GM18867 (cell line): ENCODE data around the gene PAK4.

Experiments
- ATAC-seq: cut with Tn5 transposase; IDR thresholded peaks from one replicate; pipeline ENCODE4 v1.9.1; 2021; ENCODE audit warnings: mild to moderate bottlenecking, moderate library complexity; ENCODE audit not compliant: unreplicated experiment

Gene PAK4

GRCh38 chr19:39162441-39163043 is 37.0 kb downstream of the PAK4 start:
- ATAC-seq, result no peak

DNA sequence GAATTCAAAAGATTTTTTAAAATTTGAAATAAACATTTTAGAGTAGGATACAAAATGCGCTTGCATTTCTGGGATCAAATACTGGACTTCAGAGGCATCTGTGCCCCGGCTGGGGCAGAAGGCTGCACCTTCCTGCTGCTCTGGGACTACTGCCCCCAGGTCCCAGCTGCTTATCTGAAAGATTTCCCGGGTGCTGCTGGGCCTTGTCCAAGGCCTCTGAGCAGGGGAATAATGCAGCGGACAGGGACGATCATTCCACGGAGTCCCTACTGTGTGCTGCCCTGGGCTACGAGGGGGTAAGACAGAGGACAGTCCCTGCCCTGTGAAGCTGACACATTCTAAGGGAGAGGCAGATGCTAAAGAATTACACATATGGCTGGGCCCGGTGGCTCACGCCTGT is 38.0 kb downstream of the PAK4 start:
- ATAC-seq, result no peak

- no peak for ATAC-seq
Measured at GRCh38 chr19:39164289-39164688, 38.7 kb downstream of the PAK4 start.

DNA sequence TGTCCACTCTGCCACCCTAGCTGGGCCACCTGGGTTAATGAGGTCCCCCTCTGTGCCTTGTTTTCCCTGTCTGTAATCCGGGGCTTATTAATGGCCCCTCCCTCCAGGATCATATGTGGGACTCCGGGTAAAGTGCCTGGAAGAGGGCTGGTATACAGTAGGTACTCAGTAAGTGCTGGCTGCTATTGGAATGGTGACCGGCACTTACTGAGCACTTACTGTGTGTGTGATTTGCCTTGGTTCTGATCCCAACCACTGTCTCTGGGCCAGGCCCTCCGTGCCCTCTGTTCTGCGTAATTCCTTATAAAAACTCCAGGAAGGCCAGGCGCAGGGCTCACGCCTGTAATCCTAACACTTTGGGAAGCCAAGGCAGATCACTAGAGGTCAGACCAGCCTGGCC is 40.3 kb downstream of the PAK4 start:
- ATAC-seq, result no peak

- no peak for ATAC-seq
Measured at GRCh38 chr19:39166571-39167391, 41.2 kb downstream of the PAK4 start.

DNA sequence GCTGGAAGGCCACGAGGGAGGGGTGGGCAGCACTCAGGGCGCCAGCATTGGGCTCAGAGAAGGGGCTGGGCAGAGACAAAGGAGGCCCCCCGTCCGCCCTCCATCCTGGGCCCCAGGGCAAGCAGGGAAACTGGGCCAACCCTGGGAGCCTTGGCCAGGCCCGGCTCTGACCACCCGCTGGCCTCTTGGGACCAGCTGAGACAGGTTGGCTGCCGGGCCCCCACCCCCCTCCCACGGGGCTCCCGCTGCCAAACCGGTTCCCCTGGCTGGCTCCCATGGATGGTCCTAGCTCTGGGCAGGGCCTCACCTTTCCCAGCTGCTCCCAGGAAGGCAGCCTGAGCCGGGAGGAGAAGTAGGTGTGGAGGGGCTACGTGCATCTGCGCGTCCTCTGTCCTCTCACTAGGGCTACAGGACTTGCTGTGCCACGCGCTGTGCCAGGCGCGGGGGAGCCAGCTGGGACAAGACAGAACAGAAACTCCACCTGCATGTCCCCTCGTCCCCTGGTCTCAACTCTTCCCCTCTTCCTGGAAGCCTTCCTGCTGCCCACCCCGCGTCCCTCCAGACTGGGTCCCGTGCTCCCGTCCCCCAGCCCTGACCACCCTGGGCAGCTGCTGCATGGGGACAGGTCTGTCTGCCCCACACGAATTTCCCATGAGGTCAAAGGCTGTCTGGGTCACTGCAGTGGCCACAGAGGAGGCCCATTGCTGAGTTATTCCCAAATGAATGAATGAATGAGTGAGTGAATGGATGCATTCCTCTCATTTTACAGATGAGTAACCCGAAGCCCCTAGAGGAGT is 42.1 kb downstream of the PAK4 start:
- no peak for ATAC-seq

GRCh38 chr19:39168258-39169142 is 42.9 kb downstream of the PAK4 start:
- ATAC-seq, result no peak

DNA sequence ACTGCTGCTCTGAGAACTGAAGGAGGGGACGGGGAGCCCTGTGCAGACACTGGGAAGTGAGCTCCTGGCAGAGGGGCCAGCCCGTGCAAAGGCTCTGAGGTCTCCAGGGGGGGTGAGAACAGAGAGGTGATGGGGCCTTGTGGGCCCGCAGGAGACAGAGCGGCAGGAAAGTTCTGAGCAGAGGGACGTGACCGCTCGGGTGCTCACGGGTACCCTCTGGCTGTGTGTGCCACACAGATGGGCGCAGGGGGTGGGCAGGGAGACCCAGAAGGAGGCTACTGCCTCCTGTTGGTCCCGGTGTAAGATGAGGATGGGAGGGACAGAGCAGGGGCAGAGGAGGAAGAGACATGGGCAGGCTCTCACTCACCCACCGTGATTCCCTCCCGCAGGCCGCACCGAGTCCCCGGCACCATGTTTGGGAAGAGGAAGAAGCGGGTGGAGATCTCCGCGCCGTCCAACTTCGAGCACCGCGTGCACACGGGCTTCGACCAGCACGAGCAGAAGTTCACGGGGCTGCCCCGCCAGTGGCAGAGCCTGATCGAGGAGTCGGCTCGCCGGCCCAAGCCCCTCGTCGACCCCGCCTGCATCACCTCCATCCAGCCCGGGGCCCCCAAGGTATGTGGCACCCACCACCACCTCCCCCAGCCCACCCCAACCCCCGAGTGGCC is 43.7 kb downstream of the PAK4 start:
- no peak for ATAC-seq

DNA sequence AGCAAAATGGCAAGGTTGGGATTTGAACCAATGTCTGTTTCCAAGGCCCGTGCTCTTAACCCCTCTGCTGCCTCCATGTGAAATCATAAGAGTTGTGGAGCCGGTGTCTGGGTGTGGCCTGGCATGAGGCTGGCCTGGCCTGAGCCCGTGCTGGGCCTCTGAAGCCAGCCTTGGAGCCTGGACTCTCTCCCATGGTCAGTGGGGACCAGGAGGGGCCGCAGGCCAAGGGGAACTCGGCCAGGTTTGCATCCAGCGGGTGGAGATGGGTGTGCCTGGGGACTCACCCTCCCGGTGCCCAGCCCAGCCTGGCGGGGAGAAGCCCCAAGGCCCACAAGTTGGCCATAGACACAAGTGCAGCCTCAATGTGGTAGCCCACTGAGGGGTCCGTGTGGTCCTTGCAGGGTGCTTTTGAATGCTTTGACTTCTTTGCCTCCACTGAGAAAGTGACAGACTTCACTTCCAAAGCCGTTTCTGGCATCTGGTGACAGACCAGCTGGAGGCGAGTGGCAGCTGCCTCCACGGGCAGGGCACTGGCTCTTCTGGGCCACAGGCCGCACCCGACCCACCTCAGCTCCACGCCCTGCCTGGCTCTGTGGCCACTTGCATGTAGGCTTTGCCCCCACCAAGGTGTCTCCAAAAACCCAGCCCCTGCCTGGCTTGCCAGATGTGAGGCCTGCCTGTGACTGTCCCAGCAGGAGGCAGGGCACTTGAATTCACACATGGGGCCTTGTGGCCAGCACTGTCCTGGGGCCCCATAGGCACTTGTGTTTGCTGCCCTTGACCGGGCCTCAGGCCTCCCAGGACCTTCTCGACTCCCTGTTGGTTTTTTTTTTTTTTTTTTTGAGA is 45.0 kb downstream of the PAK4 start:
- no peak for ATAC-seq

- ATAC-seq, result no peak
Measured at GRCh38 chr19:39171479-39172465, 46.2 kb downstream of the PAK4 start.

GRCh38 chr19:39172700-39173501 is 47.3 kb downstream of the PAK4 start:
- no peak for ATAC-seq

- ATAC-seq, result no peak
Measured at GRCh38 chr19:39173502-39173991, 48.0 kb downstream of the PAK4 start.

- ATAC-seq, result no peak
Measured at GRCh38 chr19:39174142-39174541, 48.6 kb downstream of the PAK4 start.

DNA sequence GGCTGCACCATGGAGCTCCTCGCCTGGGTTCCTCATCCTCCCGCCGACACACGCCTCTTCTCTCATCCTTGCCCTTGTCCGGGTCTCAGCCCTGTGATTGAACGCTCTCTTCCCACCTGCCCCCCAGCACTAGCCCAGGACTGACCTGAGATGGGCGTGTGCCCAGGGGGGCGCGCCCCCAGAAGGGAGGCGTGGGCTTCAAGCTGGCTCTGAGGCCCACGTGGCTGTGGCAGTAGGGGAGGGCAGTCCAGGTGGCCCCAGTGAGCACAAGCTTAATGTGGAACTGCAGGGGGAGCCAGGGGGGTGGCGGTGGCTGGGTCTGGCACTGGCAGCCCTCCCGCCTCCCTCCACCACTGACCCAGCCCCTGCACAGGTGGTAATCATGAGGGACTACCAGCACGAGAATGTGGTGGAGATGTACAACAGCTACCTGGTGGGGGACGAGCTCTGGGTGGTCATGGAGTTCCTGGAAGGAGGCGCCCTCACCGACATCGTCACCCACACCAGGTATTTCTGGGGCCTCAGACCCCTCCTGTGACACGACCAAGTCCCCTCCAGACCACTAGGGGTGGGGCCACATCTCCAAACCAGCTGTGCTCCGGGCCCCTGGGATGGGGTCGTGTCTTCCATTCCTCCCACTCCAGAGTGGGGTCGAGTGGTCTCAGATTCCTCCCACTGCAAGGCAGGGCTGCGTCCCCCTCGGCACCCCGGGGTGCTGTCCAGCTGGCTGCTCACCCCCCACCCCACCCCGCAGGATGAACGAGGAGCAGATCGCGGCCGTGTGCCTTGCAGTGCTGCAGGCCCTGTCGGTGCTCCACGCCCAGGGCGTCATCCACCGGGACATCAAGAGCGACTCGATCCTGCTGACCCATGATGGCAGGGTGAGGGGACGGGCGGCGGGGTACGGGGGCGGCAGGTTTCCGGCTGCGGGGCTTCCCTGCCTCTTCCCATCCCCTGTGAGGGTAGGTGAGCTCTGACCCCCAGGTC is 49.3 kb downstream of the PAK4 start:
- ATAC-seq, result no peak

DNA sequence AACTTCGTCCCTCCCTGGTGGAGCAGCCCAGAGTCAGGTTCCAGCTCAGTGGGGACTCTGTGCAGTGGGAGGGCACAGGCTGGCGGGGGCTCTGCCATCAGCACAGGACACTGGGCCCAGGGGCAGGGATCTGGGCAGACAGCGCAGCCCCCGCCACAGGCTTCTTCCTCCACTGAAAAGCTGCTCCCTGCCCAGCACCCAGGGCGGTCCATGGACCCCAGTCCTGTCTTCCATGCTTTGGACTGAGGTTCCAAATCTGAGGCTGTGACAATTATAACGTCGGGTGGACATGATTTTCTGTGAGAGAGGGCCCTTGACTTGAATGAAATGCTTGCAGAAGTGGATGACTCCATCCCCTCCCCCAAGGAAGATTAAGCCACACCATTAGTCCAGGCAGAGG is 50.0 kb downstream of the PAK4 start:
- ATAC-seq, result no peak

- no peak for ATAC-seq
Measured at GRCh38 chr19:39177110-39177699, 51.6 kb downstream of the PAK4 start.
